GM12865 (cell line): ENCODE measurements around the gene CDK4.

ENCODE experiments used
- DNase-seq: peaks from one replicate; pipeline ENCODE4 v3.0.0; 2010; ENCODE audit warnings: low read depth
- H3K4me3 ChIP-seq: 2 replicates; pipeline ENCODE4 v1.5.1; 2011; ENCODE audit warnings: mild to moderate bottlenecking, low read depth, low read length, control low read depth
- TF ChIP-seq, protein P1 (sequence below): IDR thresholded peaks from 2 replicates; pipeline ENCODE4 v1.5.1; 2011; ENCODE audit warnings: low read length, control low read depth, low read depth, inconsistent platforms; ENCODE audit not compliant: insufficient read depth; ENCODE audit errors: missing control alignments

Gene CDK4

DNA sequence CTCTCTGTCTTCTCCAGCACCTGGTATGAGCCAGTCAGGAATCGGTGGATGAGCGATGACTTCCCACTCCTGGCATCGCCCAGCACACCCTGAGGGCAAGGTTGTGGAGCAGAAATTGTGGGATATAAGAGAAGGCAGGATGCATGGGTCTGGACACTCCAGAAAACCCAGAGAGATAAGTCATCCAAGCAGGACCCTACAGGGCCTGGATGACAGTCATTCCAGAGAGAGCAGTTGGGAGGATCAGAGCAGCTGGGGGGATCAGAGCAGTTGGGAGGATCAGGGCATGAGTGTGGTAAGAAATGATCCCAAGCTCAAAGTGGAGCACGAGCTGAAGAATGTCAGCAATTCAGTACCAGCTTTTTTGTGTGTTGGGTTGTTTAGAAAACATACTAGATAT lies 17.5 kb downstream of the CDK4 start:
- no peak overlapping the region for H3K4me3 ChIP-seq
- TF ChIP-seq, protein P1, sequence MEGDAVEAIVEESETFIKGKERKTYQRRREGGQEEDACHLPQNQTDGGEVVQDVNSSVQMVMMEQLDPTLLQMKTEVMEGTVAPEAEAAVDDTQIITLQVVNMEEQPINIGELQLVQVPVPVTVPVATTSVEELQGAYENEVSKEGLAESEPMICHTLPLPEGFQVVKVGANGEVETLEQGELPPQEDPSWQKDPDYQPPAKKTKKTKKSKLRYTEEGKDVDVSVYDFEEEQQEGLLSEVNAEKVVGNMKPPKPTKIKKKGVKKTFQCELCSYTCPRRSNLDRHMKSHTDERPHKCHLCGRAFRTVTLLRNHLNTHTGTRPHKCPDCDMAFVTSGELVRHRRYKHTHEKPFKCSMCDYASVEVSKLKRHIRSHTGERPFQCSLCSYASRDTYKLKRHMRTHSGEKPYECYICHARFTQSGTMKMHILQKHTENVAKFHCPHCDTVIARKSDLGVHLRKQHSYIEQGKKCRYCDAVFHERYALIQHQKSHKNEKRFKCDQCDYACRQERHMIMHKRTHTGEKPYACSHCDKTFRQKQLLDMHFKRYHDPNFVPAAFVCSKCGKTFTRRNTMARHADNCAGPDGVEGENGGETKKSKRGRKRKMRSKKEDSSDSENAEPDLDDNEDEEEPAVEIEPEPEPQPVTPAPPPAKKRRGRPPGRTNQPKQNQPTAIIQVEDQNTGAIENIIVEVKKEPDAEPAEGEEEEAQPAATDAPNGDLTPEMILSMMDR = no peak
- no peak for DNase-seq

DNA sequence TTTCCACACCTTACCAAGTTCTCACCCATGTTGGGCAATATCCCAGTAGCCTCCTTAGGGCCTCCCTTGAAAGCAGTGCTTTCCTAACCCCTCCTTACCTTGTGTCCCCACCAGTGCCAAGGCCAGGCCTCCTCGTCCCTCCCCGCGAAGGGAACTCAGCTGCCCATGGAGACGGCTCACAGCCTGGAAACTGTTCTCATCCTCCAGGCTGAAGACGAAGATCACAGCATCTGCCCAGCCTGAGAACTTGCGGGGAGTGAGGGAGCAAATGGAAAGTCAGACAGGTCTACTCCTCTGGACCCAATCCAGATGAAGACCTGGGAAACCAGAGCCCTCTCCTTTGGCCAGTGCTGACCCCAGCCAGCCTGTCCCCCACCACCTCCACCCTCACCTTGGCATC lies 18.2 kb downstream of the CDK4 start:
- DNase-seq = no peak
- TF ChIP-seq, protein P1 = no peak
- H3K4me3 ChIP-seq = no peak overlapping the region

DNA sequence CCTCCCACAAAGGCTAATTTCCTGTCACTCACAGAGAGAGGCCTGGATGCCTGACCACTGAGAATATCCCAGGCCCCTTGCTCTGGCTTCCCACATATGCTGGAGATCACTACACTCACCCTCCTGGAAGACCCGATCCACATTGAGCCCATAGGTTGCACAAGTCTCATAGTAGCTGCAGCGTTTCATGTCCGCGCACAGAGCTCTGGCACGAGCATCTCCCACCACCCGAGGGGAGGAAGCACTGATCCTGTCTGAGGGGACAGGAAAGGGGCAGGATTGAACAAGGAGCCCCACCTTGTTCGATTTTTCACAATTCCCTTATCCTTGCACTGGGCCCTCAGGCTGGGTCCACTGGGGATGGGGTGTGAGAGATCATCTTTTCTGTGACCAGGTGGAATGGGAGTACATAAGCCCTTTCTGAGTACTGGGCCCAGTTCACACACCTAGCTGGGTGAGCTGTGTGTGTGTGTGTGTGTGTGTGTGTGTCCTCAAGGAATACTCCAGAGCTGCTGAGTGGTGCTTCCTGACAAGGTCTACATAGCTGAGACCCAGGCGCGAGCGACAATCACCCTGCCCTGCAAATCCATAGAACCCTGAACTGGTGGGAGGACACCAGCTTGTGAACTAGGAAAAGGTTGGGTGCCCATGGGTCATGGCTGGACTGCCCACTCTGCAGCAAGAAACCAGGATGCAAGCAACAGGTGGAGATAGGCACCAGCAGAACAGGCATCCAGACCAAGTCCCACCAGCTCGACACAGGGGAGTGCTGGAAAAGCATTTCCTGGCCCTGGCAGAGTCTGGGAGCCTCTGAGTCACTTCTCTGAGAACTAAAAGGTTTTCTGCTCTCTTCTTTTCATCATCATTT lies 19.1 kb downstream of the CDK4 start:
- no peak overlapping the region for H3K4me3 ChIP-seq
- no peak for DNase-seq
- TF ChIP-seq, protein P1 = no peak

DNA sequence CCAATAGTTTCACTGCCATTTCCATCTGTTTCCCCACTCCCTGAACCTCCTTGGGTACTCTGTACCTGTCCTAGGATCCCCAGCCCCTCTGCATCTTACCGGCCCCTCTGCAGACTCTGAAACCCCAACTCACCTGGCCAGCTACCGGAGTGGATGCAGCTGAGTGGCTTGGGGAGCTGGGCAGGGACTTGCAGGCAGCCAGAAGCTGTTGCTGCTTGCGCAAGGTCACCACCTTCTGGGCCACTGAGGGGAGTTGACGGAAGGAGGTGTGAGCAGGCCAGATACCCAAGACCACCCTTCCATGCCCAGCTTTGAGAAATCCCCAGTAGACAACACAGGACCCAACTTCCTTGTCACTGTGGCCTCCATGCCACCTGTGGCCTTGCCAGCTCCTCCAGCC lies 19.8 kb downstream of the CDK4 start:
- DNase-seq = no peak
- H3K4me3 ChIP-seq = no peak overlapping the region
- TF ChIP-seq, protein P1 = no peak

DNA sequence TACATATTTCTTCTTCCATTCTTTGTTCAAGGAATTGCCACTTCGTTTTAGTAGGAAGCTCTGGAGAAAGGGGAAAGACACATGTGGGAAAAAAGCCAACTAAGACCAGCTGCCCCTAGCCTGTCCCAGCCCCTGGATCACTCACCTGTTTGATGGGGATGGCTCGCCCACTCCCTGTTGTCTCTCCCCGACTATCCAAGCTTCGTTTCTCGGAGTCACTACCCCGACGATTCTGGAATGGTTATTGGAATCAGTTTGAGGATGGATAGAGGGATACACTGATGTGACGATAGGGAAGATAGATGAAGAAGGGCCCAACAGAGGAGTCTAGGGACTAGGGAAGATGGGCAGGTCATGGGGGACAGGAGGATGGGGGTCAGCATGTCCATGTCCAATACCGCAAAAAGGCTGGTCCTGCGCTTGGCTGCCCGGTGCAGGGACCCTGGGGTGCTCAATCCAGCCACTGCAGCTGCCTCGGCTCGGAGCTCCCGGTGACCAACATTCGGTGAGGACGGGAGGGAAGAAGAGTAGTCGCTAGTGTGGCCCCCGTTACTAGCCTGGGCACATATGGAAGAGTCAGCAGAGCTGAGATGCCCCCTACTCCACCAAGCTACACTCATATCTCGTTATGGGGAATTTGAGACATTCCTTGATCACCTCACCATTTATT lies 20.6 kb downstream of the CDK4 start:
- no peak overlapping the region for H3K4me3 ChIP-seq
- no peak for DNase-seq
- TF ChIP-seq, protein P1 = no peak

DNA sequence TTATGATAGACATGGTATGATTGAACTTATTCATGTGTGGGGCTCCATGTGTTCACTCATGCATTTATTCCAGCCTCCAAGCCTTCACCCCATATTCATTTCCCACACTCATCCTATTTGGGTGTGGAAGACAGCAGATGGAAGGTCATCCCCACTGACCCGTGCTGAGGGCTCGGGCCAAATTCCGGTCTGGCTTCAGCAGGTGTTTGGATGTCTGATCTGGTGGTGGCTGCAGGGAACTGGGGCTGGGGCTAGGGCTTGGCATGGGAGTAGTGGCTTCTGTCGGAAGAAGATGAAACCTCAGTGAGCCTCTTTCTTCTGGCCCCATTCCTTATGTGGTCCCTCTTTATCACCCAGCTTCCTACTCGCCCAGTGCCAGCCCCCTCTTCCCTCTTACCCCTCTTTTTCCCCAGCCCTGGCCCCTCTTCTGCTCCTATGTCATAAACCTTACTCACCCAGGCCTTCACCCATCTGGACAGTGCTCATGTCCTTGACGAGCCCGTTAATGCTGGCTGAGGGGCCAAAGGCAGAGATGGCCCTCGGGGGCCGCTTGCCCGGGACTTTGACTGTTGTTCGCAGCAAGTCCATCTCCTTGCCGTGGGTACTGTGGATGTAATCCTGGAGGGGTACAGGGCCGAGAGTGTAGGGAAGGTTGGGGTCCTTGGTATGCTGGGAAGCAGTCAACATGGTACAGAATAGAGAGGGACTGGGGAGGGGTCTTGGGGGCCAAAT lies 21.6 kb downstream of the CDK4 start:
- no peak overlapping the region for H3K4me3 ChIP-seq
- TF ChIP-seq, protein P1 = no peak
- no peak for DNase-seq
